Mesenchymal stem cell (in vitro differentiated cells and primary cell): ENCODE data around the gene MAP4.
A peak's percentile ranks its signal among the peaks of the same experiment; 100 is the strongest.

ENCODE experiments used
- DNase-seq: peaks from one replicate; pipeline ENCODE4 v3.0.0-alpha.2; 2013
- H2AFZ ChIP-seq: one replicate; pipeline ENCODE4 v1.6.1; 2013; ENCODE audit warnings: low read depth, mild to moderate bottlenecking, control low read depth, inconsistent platforms, low read length, moderate library complexity
- H2AK5ac ChIP-seq: 2 replicates; pipeline ENCODE4 v1.6.1; 2013; ENCODE audit warnings: low read length, moderate library complexity, mild to moderate bottlenecking, inconsistent platforms; ENCODE audit not compliant: severe bottlenecking
- H2BK120ac ChIP-seq: one replicate; pipeline ENCODE4 v1.6.1; 2013; ENCODE audit warnings: low read depth, mild to moderate bottlenecking, inconsistent platforms, low read length, moderate library complexity
- H2BK12ac ChIP-seq, 2 experiments: one replicate each; pipeline ENCODE4 v1.6.1; 2013; ENCODE audit warnings: inconsistent platforms in 2 of 2, low read length in 2 of 2, mild to moderate bottlenecking in 2 of 2, moderate library complexity in 2 of 2, control low read depth in 1 of 2
- H2BK15ac ChIP-seq: one replicate; pipeline ENCODE4 v1.6.1; 2013; ENCODE audit warnings: mild to moderate bottlenecking, low read depth, inconsistent platforms; ENCODE audit not compliant: poor library complexity, severe bottlenecking
- H2BK5ac ChIP-seq: 2 replicates; pipeline ENCODE4 v1.6.1; 2013; ENCODE audit warnings: low read depth, mild to moderate bottlenecking, low read length, control low read depth, inconsistent platforms; ENCODE audit not compliant: poor library complexity, severe bottlenecking
- H3K14ac ChIP-seq, 2 experiments: one replicate each; pipeline ENCODE4 v1.6.1; 2013; ENCODE audit warnings: inconsistent platforms in 2 of 2, low read length in 2 of 2, control low read depth in 1 of 2, mild to moderate bottlenecking in 1 of 2, moderate library complexity in 1 of 2
- H3K18ac ChIP-seq, 2 experiments: one replicate each; pipeline ENCODE4 v1.6.1; 2013; ENCODE audit warnings: inconsistent platforms in 2 of 2, low read length in 2 of 2, control low read depth in 1 of 2, low read depth in 1 of 2, mild to moderate bottlenecking in 1 of 2
- H3K23ac ChIP-seq, 2 experiments: one replicate each; pipeline ENCODE4 v1.6.1; 2013; ENCODE audit warnings: inconsistent platforms in 2 of 2, low read length in 2 of 2, mild to moderate bottlenecking in 2 of 2, moderate library complexity in 2 of 2, control low read depth in 1 of 2
- H3K27ac ChIP-seq: 2 replicates; pipeline ENCODE4 v1.5.1; 2013; ENCODE audit warnings: mild to moderate bottlenecking, moderate library complexity, low read length, control low read depth, inconsistent platforms; ENCODE audit not compliant: poor library complexity, severe bottlenecking
- H3K27me3 ChIP-seq, 2 experiments: 2 replicates each; pipeline versions ENCODE4 v1.6.1 to v1.7.0; 2013; ENCODE audit warnings: low read length in 2 of 2, mild to moderate bottlenecking in 2 of 2, moderate library complexity in 2 of 2, control low read depth in 1 of 2, inconsistent platforms in 1 of 2; ENCODE audit not compliant: control insufficient read depth in 1 of 2, insufficient read depth in 1 of 2
- H3K36me3 ChIP-seq, 2 experiments: 2 replicates each; pipeline versions ENCODE4 v1.6.1 to v1.7.0; 2013; ENCODE audit warnings: low read length in 2 of 2, control low read depth in 1 of 2, inconsistent platforms in 1 of 2, low read depth in 1 of 2, mild to moderate bottlenecking in 1 of 2; ENCODE audit not compliant: insufficient read depth in 2 of 2, control insufficient read depth in 1 of 2
- H3K4ac ChIP-seq, 2 experiments: one replicate each; pipeline ENCODE4 v1.6.1; 2013; ENCODE audit warnings: inconsistent platforms in 2 of 2, low read length in 2 of 2, mild to moderate bottlenecking in 2 of 2, moderate library complexity in 2 of 2, control low read depth in 1 of 2, low read depth in 1 of 2
- H3K4me1 ChIP-seq: 2 replicates; pipeline ENCODE4 v1.6.1; 2013; ENCODE audit warnings: low read depth, low read length, control low read depth; ENCODE audit not compliant: control insufficient read depth, insufficient read depth
- H3K4me2 ChIP-seq: 2 replicates; pipeline ENCODE4 v1.6.1; 2013; ENCODE audit warnings: low read length, mild to moderate bottlenecking, inconsistent platforms; ENCODE audit not compliant: poor library complexity, severe bottlenecking
- H3K4me3 ChIP-seq, 2 experiments: 2 replicates each; pipeline versions ENCODE4 v1.5.1 to v1.7.0; 2013; ENCODE audit warnings: low read length in 2 of 2, mild to moderate bottlenecking in 2 of 2, control low read depth in 1 of 2, low read depth in 1 of 2; ENCODE audit not compliant: insufficient read depth in 1 of 2
- H3K79me1 ChIP-seq: replicated peaks from 2 replicates; pipeline ENCODE4 v1.6.1; 2013; ENCODE audit warnings: mild to moderate bottlenecking, control low read depth, low read length, inconsistent platforms; ENCODE audit not compliant: poor library complexity, severe bottlenecking
- H3K9ac ChIP-seq: 2 replicates; pipeline ENCODE4 v1.7.0; 2013; ENCODE audit warnings: mild to moderate bottlenecking, low read length, moderate library complexity
- H3K9me3 ChIP-seq: 2 replicates; pipeline ENCODE4 v1.7.0; 2013; ENCODE audit warnings: mild to moderate bottlenecking, low read length; ENCODE audit not compliant: control insufficient read depth
- H4K8ac ChIP-seq: one replicate; pipeline ENCODE4 v1.6.1; 2013; ENCODE audit warnings: inconsistent platforms, mild to moderate bottlenecking, low read length, moderate library complexity
- H4K91ac ChIP-seq: one replicate; pipeline ENCODE4 v1.6.1; 2013; ENCODE audit warnings: mild to moderate bottlenecking, low read length, inconsistent platforms
- WGBS: methylation state at CpG from one replicate; pipeline ENCODE4 v1.1.7; 2013; ENCODE audit warnings: mixed read lengths; 5-methylcytosine and 5-hydroxymethylcytosine counted together

The MAP4 gene

DNA sequence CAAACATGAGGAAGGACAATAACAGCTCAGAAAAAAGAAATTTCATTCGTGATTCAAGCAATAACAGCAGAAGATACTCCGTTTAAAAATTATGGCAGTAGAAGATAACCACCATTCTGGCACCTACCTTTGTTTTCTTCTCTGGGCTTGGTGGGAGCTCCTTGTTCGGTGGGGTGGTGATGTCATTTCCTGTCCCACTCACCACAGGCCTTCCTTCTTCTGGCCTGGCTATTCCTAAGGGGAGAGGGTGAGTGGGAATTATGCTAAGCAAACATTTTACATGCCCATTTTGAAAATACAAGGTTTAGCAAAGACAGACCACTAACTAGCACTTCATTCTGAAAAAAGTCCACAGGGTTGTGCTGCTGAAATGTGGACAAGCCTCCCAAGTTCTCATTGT is 138.9 kb downstream of the MAP4 start:
- no peak overlapping the region for H2BK12ac ChIP-seq
- H2AK5ac ChIP-seq, result no peak overlapping the region
- no peak overlapping the region for H2BK120ac ChIP-seq
- H3K27ac ChIP-seq, result no peak overlapping the region
- no peak overlapping the region for H3K18ac ChIP-seq
- no peak overlapping the region for H2BK5ac ChIP-seq
- no peak overlapping the region for H2BK15ac ChIP-seq
- no peaks in the 10 kb centered on the region for H3K27me3 ChIP-seq
- H3K36me3 ChIP-seq, result peaks cover 18 to 55% of the 10 kb centered on the region in 2 experiments
- no peak overlapping the region for H2AFZ ChIP-seq
- H3K4me3 ChIP-seq, result no peak overlapping the region
- 100% methylated on average over 1 of the region's 3 CpGs for WGBS
- H4K8ac ChIP-seq, result no peak overlapping the region
- H3K14ac ChIP-seq, result no peak overlapping the region
- H3K4me2 ChIP-seq, result no peak overlapping the region
- no peak overlapping the region for H3K4ac ChIP-seq
- no peak overlapping the region for H4K91ac ChIP-seq
- H3K79me1 ChIP-seq, result peaks cover 25% of the 10 kb centered on the region
- H3K4me1 ChIP-seq, result peaks cover 4% of the 10 kb centered on the region
- no peak overlapping the region for H3K9ac ChIP-seq
- peak; percentile 38 for DNase-seq
- H3K9me3 ChIP-seq, result no peaks in the 10 kb centered on the region
- no peak overlapping the region for H3K23ac ChIP-seq

- Histone ChIP-seq H3K23ac (no peak overlapping the region), H3K27ac (no peak overlapping the region), H3K4ac (no peak overlapping the region), H2BK120ac (no peak overlapping the region), H2BK12ac (no peak overlapping the region), H3K79me1 (peaks cover 36% of the 10 kb centered on the region), H3K9me3 (no peaks in the 10 kb centered on the region), H3K9ac (peak overlapping the region; percentile 0), H3K18ac (no peak overlapping the region), H2BK15ac (no peak overlapping the region), H2AK5ac (no peak overlapping the region), H3K36me3 (peaks cover 26 to 65% of the 10 kb centered on the region in 2 experiments), H2AFZ (no peak overlapping the region), H3K4me2 (no peak overlapping the region), H3K4me3 (no peak overlapping the region), H3K14ac (no peak overlapping the region), H2BK5ac (no peak overlapping the region), H4K8ac (no peak overlapping the region), H3K27me3 (no peaks in the 10 kb centered on the region), H3K4me1 (peaks cover 4% of the 10 kb centered on the region), H4K91ac (no peak overlapping the region)
- DNase-seq, result no peak
- WGBS, result 85% methylated on average over 1 of the region's 1 CpG
Observed at GRCh38 chr3:47874913-47875312, 141.3 kb downstream of the MAP4 start.

DNA sequence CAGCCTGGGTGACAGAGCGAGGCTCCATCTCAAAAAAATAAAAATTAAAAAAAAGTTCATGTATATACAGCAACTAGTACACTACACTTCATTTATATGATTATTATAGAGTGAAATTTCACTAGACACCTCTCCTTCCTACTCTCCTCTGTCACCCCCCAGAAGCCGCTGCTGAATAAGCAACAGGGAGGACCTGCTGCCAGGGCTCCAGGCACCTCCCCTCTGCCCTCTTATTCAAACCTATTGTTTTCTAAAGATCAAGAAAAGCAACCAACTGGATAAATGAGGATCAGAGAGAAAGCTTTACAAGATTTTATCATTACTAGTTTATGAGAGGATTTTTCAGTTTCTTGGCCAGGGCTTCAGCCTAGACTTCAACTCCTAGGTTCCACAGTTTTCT is 141.8 kb downstream of the MAP4 start:
- no peak overlapping the region for H2BK5ac ChIP-seq
- H3K9me3 ChIP-seq, result no peaks in the 10 kb centered on the region
- no peaks in the 10 kb centered on the region for H3K27me3 ChIP-seq
- H3K4me1 ChIP-seq, result peaks cover 4% of the 10 kb centered on the region
- H3K23ac ChIP-seq, result no peak overlapping the region
- no peak overlapping the region for H4K91ac ChIP-seq
- no peak overlapping the region for H3K14ac ChIP-seq
- H3K18ac ChIP-seq, result no peak overlapping the region
- no peak overlapping the region for H3K4me3 ChIP-seq
- no peak overlapping the region for H3K9ac ChIP-seq
- H4K8ac ChIP-seq, result no peak overlapping the region
- H3K36me3 ChIP-seq, result peaks cover 31 to 67% of the 10 kb centered on the region in 2 experiments
- WGBS, result 100% methylated on average over 1 of the region's 2 CpGs
- no peak overlapping the region for H2AFZ ChIP-seq
- no peak overlapping the region for H3K27ac ChIP-seq
- H2AK5ac ChIP-seq, result no peak overlapping the region
- H3K4me2 ChIP-seq, result no peak overlapping the region
- peaks cover 37% of the 10 kb centered on the region for H3K79me1 ChIP-seq
- H2BK15ac ChIP-seq, result no peak overlapping the region
- DNase-seq, result no peak
- H2BK12ac ChIP-seq, result no peak overlapping the region
- H3K4ac ChIP-seq, result no peak overlapping the region
- H2BK120ac ChIP-seq, result no peak overlapping the region

DNA sequence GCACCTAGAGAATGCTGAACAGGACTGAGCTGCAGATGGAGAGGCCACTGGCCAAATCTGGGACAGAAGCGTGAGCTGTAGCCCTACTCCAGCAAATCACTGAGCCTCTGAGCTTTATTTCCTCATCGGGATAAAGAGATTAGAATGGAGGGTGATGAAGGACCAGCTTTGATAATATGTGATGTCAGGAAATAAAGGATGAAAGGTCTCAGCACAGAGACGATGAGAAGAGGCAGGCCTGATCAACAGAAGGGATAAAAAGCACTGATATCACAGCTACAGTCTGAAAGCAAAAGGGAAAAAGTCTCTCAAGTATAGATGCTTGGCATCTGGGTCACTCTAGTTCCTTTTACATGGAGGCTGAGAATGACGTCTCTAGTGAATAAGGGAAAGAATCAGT is 143.3 kb downstream of the MAP4 start:
- H2BK12ac ChIP-seq, result no peak overlapping the region
- no peak overlapping the region for H3K4ac ChIP-seq
- no peaks in the 10 kb centered on the region for H3K27me3 ChIP-seq

More for the DNA sequence above, 143.3 kb downstream of the MAP4 start:
- no peak overlapping the region for H4K8ac ChIP-seq
- H3K4me2 ChIP-seq, result no peak overlapping the region
- H2BK120ac ChIP-seq, result no peak overlapping the region
- H2BK5ac ChIP-seq, result no peak overlapping the region
- peaks cover 4% of the 10 kb centered on the region for H3K4me1 ChIP-seq
- no peak overlapping the region for H3K23ac ChIP-seq
- no peak overlapping the region for H4K91ac ChIP-seq
- WGBS, result 92% methylated on average over 4 of the region's 4 CpGs
- peaks cover 44 to 80% of the 10 kb centered on the region in 2 experiments for H3K36me3 ChIP-seq
- H3K4me3 ChIP-seq, result no peak overlapping the region
- H3K27ac ChIP-seq, result no peak overlapping the region
- no peak overlapping the region for H3K9ac ChIP-seq
- no peak overlapping the region for H3K18ac ChIP-seq
- H2AFZ ChIP-seq, result no peak overlapping the region
- no peaks in the 10 kb centered on the region for H3K9me3 ChIP-seq
- DNase-seq, result no peak
- no peak overlapping the region for H3K14ac ChIP-seq
- H2AK5ac ChIP-seq, result no peak overlapping the region
- peaks cover 48% of the 10 kb centered on the region for H3K79me1 ChIP-seq
- H2BK15ac ChIP-seq, result no peak overlapping the region
